GM19240 (cell line): ENCODE results near the gene ANKRD40CL.

Source experiments
- DNase-seq: peaks from one replicate; pipeline ENCODE4 v3.0.0; 2011; ENCODE audit warnings: low spot score; ENCODE audit not compliant: insufficient read length

The ANKRD40CL gene

GRCh38 chr17:50790618-50791017, 23.3 kb upstream of the ANKRD40CL start:
- no peak for DNase-seq

DNA sequence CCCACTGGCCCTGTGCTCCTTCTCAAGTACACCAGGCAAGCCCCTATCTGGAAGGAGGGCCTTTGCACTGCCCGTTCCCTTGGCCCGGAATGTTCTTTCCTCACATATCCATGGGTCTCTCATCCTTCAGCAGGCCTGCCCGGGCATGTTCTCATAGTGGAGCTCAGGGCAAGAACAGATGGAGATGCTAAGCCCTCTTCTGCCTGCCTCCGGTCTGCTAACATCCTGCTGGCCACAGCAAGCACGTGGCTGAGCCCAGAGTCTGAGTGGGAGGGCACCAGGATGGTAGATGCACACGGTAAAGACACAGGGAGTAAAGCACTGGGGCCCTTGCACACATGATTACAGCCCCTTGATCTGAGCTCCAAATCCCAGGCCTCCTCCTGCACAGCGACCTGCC, 19.8 kb upstream of the ANKRD40CL start:
- no peak for DNase-seq

GRCh38 chr17:50785946-50786570, 18.7 kb upstream of the ANKRD40CL start:
- DNase-seq: no peak

- no peak for DNase-seq
These were observed 17.8 kb upstream of the ANKRD40CL start for GRCh38 chr17:50785126-50785525.

GRCh38 chr17:50783905-50784304, 16.6 kb upstream of the ANKRD40CL start:
- no peak for DNase-seq

GRCh38 chr17:50783193-50783660, 15.9 kb upstream of the ANKRD40CL start:
- peak; percentile 88 for DNase-seq

GRCh38 chr17:50781167-50781566, 13.8 kb upstream of the ANKRD40CL start:
- no peak for DNase-seq

GRCh38 chr17:50779747-50780353, 12.5 kb upstream of the ANKRD40CL start:
- DNase-seq: no peak

- no peak for DNase-seq
These were observed 11.7 kb upstream of the ANKRD40CL start for GRCh38 chr17:50778988-50779387.

DNA sequence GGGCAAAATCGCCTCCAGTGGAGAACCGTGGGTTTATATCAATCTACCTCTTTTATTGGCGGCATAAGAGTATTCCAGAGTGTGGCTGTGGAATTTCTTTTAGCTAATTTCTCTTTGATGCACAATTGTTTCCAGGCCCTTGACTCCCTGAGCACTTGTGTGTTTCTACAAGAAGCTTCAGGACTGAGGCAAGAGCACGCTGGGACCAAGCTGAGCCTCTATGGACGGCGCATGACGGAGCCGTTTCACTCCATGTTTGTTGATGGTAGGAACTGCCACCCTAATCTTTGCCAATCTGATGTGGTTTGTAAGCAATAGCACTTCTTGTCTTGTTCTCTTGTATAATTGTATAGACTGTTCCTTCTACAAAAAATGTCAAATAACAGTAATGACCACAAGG, 11.2 kb upstream of the ANKRD40CL start:
- DNase-seq: no peak

- DNase-seq: no peak
These were observed 8.6 kb upstream of the ANKRD40CL start for GRCh38 chr17:50775926-50776325.

- DNase-seq: no peak
These were observed 7.0 kb upstream of the ANKRD40CL start for GRCh38 chr17:50774225-50774803.

- DNase-seq: no peak
These were observed 4.9 kb upstream of the ANKRD40CL start for GRCh38 chr17:50771991-50772785.

GRCh38 chr17:50770346-50770745, 3.0 kb upstream of the ANKRD40CL start:
- DNase-seq: no peak

DNA sequence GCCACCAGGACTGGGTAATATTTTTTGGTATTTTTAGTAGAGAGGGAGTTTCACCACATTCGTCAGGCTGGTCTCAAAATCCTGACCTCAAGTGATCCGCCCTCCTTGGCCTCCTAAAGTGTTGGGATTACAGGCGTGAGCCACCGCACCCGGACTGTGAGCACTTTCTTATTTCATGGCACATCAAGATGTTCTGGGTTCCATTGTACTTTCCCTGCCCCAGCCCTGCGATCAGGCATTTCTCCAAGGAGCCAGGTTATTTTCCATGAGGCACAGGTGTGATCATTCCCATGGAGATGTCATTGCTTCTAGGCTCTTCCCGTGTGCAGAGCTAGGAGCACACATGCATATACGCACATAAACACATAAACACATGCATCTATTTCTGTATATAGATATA, 2.6 kb upstream of the ANKRD40CL start:
- DNase-seq: no peak

GRCh38 chr17:50768346-50768761, 1.0 kb upstream of the ANKRD40CL start:
- DNase-seq: no peak

GRCh38 chr17:50767030-50767429, 288 bp downstream of the ANKRD40CL start:
- DNase-seq: no peak

GRCh38 chr17:50766222-50767023, 895 bp downstream of the ANKRD40CL start:
- no peak for DNase-seq

GRCh38 chr17:50765454-50766221, 1.7 kb downstream of the ANKRD40CL start:
- DNase-seq: no peak

DNA sequence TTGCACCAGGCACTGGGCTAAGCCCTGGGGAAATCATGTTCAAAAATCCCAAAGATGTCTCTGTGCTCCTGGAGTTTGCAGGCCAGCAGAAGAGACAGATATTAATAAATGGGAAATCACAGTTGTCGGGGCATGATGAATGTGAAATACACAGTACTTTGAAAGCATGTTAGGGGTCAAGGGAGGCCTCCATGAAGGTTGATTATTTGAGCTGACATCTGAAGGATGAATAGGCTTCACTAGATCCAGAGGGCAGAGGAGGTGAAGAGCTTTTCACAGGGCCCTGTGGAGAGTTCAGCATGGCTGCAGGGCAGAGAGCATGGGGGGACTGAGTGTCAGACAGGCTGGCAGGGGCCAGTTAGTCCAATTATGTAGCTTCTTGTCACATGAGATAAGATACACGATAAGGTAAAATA, 2.6 kb downstream of the ANKRD40CL start:
- DNase-seq: no peak
